Measurements from ENCODE around the gene GNG10. TPM values are rescaled to one million over a fixed set of nuclear protein-coding genes. Genes with fewer than 3 reads are reported as not detected.

Gene GNG10
- total and polyA plus RNA-seq, 5 donors: 24.7 to 41.9 (median 29.9) TPM

Other genes starting within 250 kb of the GNG10 start
- 10 to 100 TPM; 85.4 to 99.1 (median 90.5) TPM for gene ECPAS, start 177.2 kb upstream of the GNG10 start, total RNA-seq
- 24.3 TPM for gene ECPAS, start 177.2 kb upstream of the GNG10 start, polyA plus RNA-seq
- gene ZNF483, start 136.4 kb upstream of the GNG10 start, total RNA-seq: 10 to 100 TPM in 3 of 4 donors, 1 to 10 TPM in 1; 9.6 to 14.7 (median 10.7) TPM
- 1.5 TPM for gene ZNF483, start 136.4 kb upstream of the GNG10 start, polyA plus RNA-seq
- gene PTGR1, start 62.0 kb upstream of the GNG10 start, total RNA-seq: 10 to 100 TPM; 30.9 to 52.0 (median 41.2) TPM
- 22.4 TPM for gene PTGR1, start 62.0 kb upstream of the GNG10 start, polyA plus RNA-seq
- 1 to 10 TPM; 4.4 to 7.2 (median 5.8) TPM for gene DNAJC25, start 30.3 kb upstream of the GNG10 start, total RNA-seq
- gene DNAJC25, start 30.3 kb upstream of the GNG10 start, polyA plus RNA-seq: 5.0 TPM
- gene SHOC1, start 133.3 kb downstream of the GNG10 start, total RNA-seq: not detected
- not detected for gene SHOC1, start 133.3 kb downstream of the GNG10 start, polyA plus RNA-seq
- 10 to 100 TPM in 2 of 4 donors, 1 to 10 TPM in 2; 7.1 to 13.1 (median 10.1) TPM for gene UGCG, start 235.2 kb downstream of the GNG10 start, total RNA-seq
- 7.4 TPM for gene UGCG, start 235.2 kb downstream of the GNG10 start, polyA plus RNA-seq

Data from right cardiac atrium (tissue), 5 donors.